Activated T-helper 1 cell treated with anti-CD3 and anti-CD28 coated beads, Interleukin-2, amount 50 U/mL, for 16 hours (primary cell): ENCODE measurements around the gene GDF11.
A peak's percentile ranks its signal among the peaks of the same experiment; 100 is the strongest.

Experiments used
- DNase-seq, 2 donors: peaks; one replicate each; pipeline ENCODE4 v3.0.0-alpha.2; 2020; ENCODE audit warnings: low read depth in 1 of 2, low spot score in 1 of 2

Gene GDF11

DNA sequence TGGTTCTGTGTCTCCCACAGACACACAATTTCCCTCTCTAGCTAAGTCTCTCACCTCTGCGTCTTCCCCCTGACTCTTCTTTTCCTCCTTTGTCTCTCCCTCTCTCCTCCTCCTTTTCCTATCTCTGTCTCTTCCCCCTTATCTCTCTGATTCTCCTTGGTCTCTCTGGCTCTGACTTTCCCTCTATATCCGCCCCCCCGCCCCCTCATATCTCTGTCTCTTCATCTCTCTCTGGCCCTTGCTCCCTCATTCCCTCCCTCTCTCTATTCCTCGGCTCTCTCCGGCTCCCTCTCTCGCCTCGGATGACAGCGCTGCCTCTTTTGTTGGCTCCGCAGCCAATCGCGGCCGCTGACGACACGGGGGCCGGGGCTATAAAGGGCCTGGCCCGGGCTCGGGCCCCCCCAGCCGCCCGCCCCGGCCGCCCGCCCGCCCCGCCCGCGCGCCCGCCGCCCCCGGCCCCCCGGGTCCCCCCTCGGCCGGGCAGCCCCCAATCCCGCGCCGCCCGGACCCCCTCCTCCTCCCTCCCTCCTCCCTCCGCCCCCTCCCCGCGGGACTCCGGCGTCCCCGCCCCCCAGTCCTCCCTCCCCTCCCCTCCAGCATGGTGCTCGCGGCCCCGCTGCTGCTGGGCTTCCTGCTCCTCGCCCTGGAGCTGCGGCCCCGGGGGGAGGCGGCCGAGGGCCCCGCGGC lies at the start of gene GDF11:
GDF11 (plus strand) TSS at position 404 of the 687 bp plus-strand sequence; CDS start at position 599, 195 bp downstream.
- peak; percentile 51 to 65 for DNase-seq

DNA sequence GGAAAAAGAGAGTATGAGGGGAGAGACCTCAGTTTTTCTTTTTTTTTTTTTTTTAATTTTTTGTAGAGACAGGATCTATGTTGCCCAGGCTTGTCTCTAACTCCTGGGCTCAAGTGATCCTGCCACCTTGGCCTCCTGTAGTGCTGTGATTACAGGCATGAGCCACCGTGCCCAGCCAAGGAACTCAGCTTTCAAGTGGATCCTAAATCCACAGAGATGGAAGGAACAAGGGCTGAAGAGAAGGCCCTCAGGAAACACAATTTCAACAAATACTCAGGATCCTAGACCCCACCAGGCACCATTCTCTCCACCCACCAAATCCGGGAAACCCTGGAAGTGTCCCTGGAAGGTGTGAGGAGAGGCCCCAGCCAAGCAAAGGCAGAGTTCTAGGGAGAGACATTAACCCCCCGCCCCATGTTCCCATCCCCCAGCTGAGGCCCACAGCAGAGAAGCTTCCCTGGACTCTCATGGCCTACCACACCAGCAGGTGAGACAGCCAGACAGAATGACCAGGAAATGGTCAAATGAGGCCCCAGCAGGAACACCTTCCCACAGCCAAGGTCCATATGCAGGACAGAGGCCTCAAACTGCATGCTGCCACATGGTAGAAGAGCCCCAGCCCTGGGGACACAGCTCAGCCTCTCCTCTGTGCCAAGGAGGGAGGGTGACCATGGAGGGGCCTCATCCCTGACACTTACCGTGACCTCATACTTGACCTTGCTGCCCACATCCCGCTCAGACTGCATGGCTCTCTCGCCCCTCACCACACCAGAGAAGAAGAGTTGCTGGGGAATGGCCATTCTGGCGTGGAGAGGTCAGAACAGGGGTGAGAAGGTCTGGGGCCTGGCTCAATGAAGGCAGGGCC lies 49.4 kb upstream of the GDF11 start:
- DNase-seq = no peak

DNA sequence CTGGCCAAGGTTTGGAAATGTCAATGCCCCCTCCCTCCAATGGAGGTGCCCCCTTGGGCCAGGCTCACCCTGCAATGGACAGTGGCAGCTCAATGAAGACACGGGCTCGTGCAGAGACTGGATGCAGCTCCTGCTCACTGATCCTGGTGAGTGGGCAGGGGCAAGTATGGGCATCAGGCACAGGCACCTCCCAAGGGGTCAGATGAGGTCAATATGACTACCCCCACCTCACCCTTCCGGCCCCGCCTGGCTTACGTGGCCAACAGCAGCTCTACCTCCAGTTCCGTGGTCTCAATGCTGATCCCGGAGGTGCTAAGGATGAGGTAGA lies 48.8 kb upstream of the GDF11 start:
- DNase-seq = no peak

DNA sequence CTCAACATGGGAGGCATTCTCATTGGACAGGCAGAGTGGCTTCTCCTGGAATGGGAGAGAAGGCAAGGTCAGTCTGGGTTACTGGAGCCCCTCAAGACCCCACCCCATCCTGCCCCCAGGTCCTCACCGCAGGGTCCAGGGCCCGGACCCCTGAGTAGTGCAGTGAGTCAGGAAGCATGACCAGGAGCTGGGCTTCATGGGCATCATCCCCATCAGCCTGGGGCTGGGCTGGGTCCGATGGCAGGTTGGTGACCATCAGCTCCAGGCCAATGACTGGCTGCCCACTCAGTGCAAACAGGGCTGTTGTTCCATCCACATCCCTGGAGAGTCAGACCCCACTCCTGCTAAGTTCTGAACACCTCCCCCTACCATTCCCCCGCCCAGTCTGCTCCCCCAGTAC lies 48.3 kb upstream of the GDF11 start:
- DNase-seq = no peak

DNA sequence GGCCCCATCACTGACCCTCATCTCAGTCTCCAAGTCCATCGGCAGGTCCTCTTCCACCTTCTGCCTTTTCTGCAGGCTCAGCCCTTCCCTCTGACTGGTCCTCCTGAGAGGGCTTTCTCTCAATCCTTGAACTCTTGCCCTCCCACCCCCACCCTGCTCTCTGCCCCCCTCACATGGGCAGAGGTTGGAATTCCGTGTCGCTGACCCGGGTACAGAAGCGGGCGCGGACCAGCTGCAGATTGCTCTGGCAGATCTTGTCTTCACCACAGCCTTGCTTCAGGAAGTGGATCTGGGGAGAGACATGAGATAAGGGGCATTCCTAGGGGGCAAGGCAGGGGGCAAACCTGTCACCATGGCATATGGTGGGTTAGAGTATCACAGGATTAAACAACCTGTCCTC lies 47.6 kb upstream of the GDF11 start:
- no peak for DNase-seq

DNA sequence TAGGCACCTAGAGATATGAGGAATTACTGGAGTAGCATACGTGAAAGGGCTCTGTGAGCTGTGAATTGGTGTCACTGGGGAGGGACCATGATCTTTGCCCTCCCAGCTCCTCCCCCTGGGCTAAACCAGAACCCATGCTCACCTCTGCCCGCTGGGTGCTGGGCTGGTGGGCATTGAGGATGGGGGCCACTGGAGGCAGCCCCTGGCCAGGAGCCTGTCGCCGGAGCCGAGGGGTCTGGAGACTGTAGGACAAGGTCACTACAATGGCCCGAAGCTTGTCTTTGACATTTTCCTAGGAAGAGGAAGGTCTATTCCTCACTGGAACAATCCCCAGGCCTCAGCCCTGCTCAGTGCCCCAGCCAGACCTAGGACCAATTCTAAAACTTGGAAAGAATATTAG lies 46.8 kb upstream of the GDF11 start:
- DNase-seq = no peak

DNA sequence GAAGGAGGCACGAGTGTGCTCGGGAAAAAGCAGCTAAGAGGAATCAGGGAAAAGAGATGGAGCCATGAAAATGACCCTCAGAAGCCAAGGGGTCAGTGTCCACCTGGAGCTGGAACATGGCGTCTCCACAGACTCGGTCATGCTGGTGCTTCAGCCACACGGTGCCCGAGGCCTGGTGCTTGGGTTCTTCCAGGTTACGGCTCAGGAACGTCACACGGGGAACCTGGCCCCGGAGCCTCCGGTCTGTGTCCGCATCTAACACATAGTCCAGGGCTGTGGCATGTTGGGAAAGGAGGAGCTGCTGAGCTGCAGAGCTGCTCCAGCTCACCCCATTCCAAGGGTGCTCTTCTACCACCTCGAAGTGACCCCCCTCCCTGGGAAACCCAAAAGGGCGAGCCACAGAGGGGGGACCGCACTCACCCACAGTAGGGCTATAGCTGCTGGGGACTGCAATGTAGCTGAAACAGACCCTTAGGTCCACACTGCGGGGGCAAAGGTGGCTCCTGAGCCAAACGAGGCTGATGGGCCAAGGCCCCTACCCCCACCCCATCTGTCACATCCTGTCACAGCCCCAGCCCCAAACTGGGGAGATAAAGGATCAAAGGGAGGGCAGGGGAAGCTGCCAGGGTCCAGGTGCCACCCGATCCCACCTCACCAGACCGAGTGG lies 46.0 kb upstream of the GDF11 start:
- no peak for DNase-seq

DNA sequence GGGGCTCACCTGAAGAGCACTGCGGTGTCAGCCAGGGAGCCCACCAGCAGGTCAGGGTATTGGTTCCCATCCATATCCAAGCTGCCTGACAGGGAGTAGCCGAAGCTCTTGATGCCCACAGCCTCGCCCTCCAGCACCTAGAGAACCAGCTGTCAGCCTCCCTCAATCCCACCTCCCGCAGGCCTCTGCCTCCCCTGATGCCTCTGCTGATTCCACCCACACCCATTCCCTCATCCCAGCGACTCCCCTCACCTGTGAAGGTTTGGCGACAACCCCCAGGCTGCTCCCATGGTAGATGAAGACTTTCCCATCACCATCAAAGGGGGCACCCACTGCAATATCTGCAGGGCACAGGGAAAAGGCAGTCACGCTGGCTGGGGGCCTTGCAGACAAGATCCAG lies 45.2 kb upstream of the GDF11 start:
- no peak for DNase-seq

DNA sequence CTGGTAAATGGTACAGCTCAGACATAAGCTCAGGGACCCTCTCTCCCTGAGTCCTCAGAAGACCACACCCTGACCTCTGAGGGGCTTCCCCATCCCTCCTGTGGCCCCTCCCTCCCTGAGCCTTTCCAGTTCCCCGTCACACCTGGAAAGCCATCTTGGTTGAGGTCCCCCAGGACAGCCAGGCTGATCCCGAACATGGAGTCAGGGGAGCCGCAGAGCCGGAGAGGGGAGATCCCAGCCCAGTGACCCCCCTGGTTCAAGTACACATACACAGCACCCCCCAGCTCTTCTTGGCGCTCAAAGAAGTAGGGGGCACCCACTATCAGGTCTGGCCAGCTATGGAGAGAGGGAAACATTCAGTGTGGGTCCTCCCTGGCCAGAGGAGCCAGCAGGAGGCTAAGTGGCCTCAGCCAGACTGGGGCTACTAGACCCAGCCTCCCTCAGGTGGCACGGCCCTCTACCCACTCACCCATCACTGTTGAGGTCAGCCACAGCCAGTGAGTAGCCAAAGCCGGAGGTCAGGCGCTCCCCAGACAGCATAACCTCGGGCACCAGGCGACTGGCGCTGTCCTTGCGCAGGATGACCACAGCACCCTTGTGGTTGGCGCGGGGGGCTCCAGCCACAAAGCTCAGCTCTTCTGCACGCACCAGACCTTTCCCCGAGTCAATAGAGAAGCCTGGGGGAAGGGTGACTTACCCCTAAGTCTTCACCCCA lies 44.5 kb upstream of the GDF11 start:
- DNase-seq = no peak

DNA sequence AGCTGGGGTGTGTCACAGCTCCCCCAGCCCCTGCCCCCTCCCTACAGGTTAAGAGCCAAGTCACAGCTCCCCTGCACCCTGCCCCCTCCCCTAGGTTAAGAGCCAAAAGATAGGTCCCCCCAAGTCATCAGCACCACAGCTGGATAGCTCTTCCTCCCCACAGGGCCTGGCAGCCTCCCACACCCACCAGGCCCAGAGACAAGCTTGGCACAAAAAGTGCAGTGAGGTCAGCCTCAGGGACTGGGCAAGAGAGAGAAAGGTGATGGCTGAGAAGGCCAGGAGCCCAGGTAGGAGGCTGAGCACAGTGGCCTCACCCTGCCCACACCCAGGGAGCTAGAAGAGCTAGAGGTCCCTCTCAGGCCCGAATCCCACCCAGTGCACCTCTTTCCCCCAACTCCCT lies 44.0 kb upstream of the GDF11 start:
- DNase-seq = no peak

DNA sequence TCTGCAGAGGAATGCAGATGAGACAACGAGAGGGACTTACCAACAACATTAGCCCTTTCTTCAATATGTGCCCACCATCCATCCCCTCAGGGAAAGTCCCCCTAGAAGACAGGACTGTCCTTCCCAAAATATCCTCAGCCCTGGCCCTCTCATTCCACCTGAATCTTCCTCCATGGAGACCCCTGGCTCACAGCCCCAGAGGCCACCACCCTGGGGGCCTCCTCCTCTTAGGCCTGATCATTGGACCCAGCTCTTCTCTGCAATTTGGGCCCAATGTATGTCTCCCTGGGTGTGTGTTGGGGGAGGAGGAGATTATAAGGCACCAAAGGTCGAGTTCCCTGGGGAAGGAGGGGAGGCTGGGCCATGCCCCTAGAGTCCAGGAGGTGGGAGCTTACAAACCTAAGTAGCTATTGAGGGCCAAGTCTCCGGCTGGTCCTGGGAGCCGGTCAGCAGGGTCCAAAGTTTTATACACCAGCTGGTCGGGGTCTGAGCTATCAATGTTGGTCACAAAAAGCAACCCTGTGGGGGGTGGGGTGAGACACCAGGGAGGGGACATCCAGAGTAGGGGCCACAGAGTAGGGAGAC lies 43.4 kb upstream of the GDF11 start:
- DNase-seq = no peak

DNA sequence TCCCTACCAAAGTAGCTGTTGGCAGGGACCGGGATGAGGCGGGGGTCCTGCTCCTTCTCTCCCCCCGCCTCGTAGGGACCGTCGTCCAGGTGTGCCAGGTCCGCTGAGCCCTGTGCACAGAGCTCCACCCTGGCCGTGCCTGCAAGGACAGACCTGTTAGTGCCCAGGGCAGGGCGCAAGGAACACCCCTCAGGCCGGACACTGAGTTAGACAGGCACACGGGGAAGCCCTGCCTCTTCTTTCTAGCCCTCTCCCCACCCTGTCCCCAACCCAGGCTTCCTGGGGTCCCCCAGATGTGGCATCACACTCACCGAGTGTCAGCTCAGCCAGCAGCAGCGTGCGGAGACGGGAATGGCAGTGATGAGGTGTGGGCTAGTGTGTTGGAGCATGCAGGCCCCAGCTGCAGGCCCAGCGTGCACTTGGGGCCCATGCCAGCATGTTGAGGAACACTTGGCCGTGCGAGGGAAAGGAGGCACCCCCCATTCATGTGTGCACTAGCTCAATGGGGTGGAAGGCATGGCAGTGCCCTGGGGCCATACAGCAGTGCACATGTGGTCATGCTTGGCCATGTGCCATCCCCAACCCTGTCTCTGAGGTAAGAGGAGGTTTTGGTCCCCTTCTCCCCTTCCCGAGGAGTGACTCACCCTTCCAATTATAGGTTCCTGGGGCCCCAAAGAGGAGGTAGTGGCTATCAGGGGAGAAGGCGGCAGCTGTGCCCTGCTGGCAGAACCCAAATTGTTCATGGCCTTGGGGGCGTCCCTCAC lies 42.5 kb upstream of the GDF11 start:
- DNase-seq = no peak

DNA sequence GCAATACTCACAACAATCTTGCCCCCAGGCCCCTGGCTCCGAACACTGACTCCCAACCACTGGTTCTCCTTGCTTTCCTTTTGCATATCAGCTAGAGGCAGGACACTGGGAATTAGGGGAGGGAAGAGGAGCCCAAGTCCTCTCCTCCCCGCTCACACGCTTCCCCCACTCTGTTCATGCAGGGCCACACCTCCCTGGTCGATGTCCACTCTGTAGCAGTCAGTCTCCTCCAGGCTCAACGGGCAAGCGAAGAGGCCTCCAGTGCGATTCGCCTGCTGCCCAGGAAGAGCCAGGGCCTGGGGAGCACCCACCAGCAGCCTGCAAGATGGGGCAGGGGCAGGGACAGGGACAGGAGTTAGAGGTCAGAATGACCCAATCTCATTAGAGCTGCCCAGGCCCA lies 40.1 kb upstream of the GDF11 start:
- DNase-seq = no peak

DNA sequence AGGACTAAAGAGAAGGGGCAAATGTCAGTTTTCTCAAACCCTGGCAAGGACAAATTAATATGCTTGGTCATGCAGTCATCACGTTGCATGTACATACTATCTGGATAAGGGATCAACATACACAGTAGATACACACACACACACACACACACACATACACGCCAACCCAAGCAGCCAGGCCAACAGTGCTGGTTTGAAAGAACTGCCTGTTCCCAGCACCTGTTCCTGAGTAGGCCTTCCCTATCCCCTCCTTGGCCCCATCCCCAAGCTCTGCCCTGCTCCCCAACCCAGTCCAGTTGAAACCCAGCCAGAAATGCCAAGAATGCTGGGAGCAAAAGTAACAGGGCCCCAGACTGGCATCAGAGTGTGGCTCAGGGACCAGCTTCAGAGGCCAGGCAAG lies 39.6 kb upstream of the GDF11 start:
- DNase-seq = no peak

DNA sequence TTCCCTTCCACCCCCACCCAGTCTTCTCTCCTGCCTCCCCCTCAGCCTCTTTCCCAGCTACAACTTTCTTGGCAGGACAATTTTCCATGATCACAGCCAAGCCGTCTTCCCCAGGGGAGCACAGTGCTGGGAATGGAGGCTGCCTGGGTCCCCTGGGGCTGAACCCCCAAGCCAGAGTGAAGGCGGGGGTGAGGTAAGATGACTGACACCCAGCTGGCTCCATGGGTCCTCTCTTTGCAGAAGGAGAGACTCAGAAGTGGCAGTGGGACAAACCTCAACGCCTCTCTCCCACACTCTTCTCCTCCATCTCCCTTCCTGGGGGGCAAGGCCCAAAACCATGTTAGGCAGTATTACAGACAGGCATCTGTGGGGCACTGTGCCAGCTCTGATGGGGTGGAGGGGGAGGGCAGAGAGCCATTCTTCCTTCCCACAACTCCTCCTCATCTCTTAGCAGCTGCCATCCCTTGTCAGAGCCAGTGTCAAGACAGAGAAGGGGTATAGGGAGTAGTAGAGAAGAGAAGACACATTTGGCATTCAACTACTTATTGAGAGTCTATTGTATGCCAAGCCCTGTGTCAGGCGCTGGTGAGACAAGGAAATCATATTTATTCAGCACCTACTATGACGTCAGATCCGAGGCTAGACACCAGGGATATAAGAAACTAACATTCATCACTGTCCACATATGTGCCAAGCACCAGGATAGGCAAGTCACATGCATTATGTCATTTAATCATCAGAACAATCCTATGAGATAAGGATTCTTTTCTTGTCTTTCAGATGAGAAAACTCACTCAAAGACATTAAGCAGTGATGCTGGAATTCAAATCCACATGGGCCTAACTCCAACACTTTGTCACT lies 38.8 kb upstream of the GDF11 start:
- no peak for DNase-seq

DNA sequence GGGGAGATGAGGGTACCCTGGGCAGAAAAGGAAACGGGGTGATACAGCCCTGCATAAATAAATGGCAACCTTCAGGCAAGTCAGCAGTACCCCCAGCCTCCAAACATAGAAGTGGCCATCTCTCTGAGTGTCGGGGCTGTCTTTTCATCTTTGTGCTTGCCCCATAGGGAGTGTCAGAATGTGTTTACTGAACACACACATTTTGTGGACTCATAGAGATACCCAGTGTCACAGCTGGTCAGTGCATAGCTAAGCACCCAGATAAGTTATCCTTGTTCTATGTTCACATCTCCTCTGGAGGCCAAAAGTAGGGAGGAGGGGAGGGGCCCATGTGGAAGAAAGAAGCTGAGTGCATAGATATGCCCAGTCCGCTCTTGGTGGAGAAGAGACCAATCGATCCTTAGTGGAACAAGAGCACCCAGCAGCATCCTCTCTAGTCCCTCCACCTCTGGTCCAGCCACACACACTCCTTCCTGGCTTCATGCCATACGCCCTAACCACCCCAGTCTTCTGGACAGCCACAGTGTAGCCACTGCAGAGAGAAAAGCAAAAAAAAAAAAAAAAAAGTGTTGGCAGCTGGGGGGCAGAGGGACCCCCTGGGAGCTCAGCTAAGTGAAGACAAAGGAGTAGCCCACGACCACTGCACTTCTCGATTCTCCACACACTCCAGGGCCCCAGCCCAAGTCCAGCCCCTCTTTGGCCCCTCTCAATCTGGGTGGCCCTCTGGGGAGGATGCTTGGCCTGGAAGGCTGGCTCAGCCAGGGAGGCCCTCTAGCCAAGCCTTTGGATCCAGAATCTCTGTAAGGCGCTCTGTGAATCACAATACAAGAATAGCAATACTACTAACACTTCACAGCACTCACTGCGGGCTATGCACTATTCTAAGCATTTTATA lies 37.9 kb upstream of the GDF11 start:
- no peak for DNase-seq

DNA sequence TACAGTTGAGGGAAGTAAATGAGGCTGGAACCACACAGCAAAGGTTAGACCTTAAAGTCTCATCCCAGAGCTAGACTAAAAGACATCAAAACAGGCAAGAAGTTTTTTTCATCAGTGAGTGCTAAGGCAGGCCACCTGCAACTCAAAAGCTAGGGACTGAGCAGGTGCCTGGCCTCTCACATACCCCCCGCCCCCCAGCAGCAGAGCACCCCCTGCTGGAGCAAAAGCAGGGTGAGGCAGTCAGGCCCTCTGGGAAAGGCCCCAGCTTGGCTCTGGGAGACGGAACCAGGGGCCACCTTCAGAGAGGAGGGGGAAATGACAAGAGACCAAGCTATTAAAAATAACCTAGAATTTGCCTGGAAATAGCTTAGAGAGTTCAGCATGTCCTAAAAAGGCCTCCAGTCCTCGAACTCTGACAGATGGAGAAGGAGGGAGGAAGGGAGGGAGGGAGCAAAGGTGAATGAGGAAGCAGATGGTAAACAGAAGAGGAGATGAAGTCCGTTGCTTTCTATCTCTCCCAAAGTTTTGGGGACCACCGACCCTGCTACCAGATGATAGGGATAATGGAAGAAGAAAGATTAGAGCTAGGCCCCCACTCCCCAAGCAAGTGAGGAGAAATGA lies 37.0 kb upstream of the GDF11 start:
- no peak for DNase-seq

DNA sequence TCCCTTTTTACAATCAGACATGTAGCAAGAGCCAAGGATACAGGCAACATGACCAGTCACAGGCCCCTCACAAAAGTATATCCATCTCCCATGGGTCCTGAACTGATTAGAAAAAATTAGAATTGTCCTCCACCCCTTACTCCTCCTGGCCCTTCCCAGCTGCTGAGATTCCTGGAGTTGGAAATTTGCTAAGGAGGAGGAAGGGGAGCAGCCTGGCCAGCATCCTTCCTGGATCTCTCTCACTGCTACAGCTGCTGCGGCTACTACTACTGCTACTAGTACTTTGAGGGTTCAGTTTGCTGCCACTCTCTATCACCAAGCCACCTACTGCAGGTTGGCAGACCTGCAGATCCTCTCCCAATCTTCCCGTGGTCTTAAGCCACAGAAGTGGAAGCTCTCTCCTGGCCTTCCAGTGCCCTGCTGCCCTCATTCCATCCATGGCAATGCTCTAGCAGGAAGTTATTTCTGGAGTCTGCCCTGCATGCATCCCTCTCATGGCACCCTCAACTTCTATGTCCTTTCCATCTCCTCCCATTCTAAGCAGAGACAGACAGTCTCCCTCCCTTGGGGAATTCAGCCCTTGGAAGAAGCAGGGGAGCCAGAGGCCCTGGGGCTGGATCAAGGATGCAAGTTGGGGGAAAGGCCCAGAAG lies 36.2 kb upstream of the GDF11 start:
- DNase-seq = no peak
